Heart right ventricle (tissue), 16 donors: ENCODE measurements around the gene ZNF423. TPM values are rescaled to one million over a fixed set of nuclear protein-coding genes. Genes with fewer than 3 reads are reported as not detected.

Source experiments
- ATAC-seq, 8 donors: fragments of 200-7000 bp; cut with Tn5 transposase; one replicate each; pipeline ENCODE4 v1.9.1; 2020; ENCODE audit warnings: mild to moderate bottlenecking in 8 of 8, moderate library complexity in 8 of 8, moderate number of reproducible peaks in 1 of 8
- DNase-seq, 2 donors: peaks; one replicate each; pipeline ENCODE4 v3.0.0-alpha.2; 2020
- H3K27ac ChIP-seq, 10 donors: fragments of 200-600 bp; sonication (generic) in 2 of 10; one replicate each; pipeline versions ENCODE4 v1.5.0 to v1.8.0; 2020 to 2022; ENCODE audit warnings: mild to moderate bottlenecking in 3 of 10
- H3K27me3 ChIP-seq, 7 donors: fragments of 200-600 bp; one replicate each; pipeline ENCODE4 v1.8.0; 2021 to 2022; ENCODE audit warnings: mild to moderate bottlenecking in 2 of 7
- H3K36me3 ChIP-seq, 9 donors: fragments of 200-600 bp; sonication (generic) in 1 of 9; one replicate each; pipeline versions ENCODE4 v1.5.0 to v1.8.0; 2020 to 2022; ENCODE audit warnings: mild to moderate bottlenecking in 2 of 9
- H3K4me1 ChIP-seq, 9 donors: fragments of 200-600 bp; sonication (generic) in 1 of 9; one replicate each; pipeline versions ENCODE4 v1.5.0 to v1.8.0; 2020 to 2022; ENCODE audit warnings: mild to moderate bottlenecking in 4 of 9
- H3K4me3 ChIP-seq, 10 donors: fragments of 200-600 bp; sonication (generic) in 2 of 10; one replicate each; pipeline versions ENCODE4 v1.5.0 to v1.8.0; 2020 to 2022; ENCODE audit warnings: mild to moderate bottlenecking in 7 of 10, moderate library complexity in 2 of 10
- H3K9me3 ChIP-seq, 11 donors: fragments of 200-600 bp in 10 of 11; sonication (generic) in 2 of 11; one replicate each; pipeline versions ENCODE4 v1.5.0 to v1.8.0; 2013 to 2022; ENCODE audit warnings: mild to moderate bottlenecking in 2 of 11, control low read depth in 1 of 11, moderate library complexity in 1 of 11
- WGBS, 2 donors: extraction: QIAGEN DNeasy Blood & Tissue Kit; methylation state at CpG; one replicate each; pipeline ENCODE4 v1.1.7; 2013; ENCODE audit warnings: inconsistent platforms in 1 of 2; 5-methylcytosine and 5-hydroxymethylcytosine counted together
- intact Hi-C, 10 donors: fragments of 100-400 bp; cut with DNase I; formaldehyde crosslinking; loops; one replicate each; pipeline versions ENCODE4 v1.11.1 to v1.14.2; 2022
- polyA plus RNA-seq, 2 donors: library from polyadenylated mRNA; stranded (reverse); fragments of 200-250 nt; gene quantifications; one replicate each; pipeline ENCODE4 v1.2.3, GENCODE V29; 2013
- total RNA-seq, 10 donors: library from RNA; stranded (reverse); fragmentation: NEBNext Ultra II Directional in 3 of 10; extraction: Animal tissue kit (Norgen Biotek cat#: 25700) in 3 of 10; gene quantifications; one replicate each; pipeline versions ENCODE4 v1.2.1 to v1.2.4, GENCODE V29; 2021 to 2023
- TF ChIP-seq, protein P1 (sequence below), 9 donors: fragments of 200-600 bp; sonication (generic) in 2 of 9; IDR thresholded peaks; one replicate each; pipeline versions ENCODE4 v1.5.0 to v1.8.0; 2021 to 2022; ENCODE audit warnings: antibody characterized with exemption in 9 of 9, mild to moderate bottlenecking in 5 of 9, moderate library complexity in 1 of 9
- donor health status: Arrhythmogenic right ventricular cardiomyopathy.
- donor health status: ischemic (EF 13 %, LVEDD 7.1; RV severe dilation, severe dysfunction).
- donor health status: healthy with polysubstance abuse.
- donor health status: DM: no; HTN: yes; CAD: no.
- donor health status: DM: no; HTN: no; CAD: no.
- donor health status: ischemic (EF 25% LVEDD 6.9; RV normal size, moderate dysfunction).
- donor health status: ischemic (EF 25% LVEDD 5.7; RV mildly dilated, moderate dysfunction).
- donor health status: healthy.
- donor health status: DM: yes; HTN: yes; CAD: no.
- donor health status: Ischemic cardiomyopathy.
- donor health status: ischemic (EF 35%, LVEDD 5.7; RV mildly dilated, moderate dysfunction).
- donor health status: nonischemic (EF 11% LVEDD 7.7; RV severe dilation, severe dysfunction).
- donor health status: DM: yes; HTN: yes; CAD: no.
- donor health status: PGD.
- donor health status: ischemic (EF 29% LVEDD 5.4; RV normal size, mild dysfunction).
- donor health status: nonischemic (EF 23%, LVEDD 6.1; RV moderate dilation, normal function).

The ZNF423 gene
- total and polyA plus RNA-seq, 12 donors = 2.6 to 10.6 (median 7.0) TPM

DNA sequence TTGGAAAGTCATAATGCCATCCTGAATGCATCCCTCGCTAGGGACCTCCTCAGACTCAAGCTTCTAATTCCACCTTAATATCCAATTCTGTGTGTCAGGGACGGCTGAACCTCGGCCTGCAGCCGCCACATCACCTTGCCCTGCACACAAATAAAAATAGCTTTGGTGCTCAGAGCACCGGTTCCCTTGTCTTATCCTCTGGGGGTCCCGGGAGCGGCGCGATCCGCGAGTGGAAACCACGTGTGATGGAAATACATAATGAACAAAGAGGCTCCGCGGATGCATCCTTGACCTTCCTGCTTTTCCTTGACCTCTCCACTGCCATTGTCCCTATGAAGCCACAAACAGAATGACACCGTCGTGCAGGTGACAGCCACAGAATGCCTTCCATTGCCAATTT is 143.4 kb downstream of the ZNF423 start:
- intact Hi-C loops = no loop called here
- ATAC-seq = no peak
- Histone ChIP-seq H3K9me3 (no peaks in the 10 kb centered on the region), H3K36me3 (no peaks in the 10 kb centered on the region), H3K27me3 (no peaks in the 10 kb centered on the region), H3K4me3 (no peak overlapping the region), H3K27ac (no peak overlapping the region), H3K4me1 (peaks cover 0 to 9% (median 0%) of the 10 kb centered on the region in 9 donors)
- DNase-seq = no peak
- WGBS, 2 donors = 64 to 67% methylated on average over 16 of the region's 16 CpGs
- TF ChIP-seq, protein P1, sequence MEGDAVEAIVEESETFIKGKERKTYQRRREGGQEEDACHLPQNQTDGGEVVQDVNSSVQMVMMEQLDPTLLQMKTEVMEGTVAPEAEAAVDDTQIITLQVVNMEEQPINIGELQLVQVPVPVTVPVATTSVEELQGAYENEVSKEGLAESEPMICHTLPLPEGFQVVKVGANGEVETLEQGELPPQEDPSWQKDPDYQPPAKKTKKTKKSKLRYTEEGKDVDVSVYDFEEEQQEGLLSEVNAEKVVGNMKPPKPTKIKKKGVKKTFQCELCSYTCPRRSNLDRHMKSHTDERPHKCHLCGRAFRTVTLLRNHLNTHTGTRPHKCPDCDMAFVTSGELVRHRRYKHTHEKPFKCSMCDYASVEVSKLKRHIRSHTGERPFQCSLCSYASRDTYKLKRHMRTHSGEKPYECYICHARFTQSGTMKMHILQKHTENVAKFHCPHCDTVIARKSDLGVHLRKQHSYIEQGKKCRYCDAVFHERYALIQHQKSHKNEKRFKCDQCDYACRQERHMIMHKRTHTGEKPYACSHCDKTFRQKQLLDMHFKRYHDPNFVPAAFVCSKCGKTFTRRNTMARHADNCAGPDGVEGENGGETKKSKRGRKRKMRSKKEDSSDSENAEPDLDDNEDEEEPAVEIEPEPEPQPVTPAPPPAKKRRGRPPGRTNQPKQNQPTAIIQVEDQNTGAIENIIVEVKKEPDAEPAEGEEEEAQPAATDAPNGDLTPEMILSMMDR (IDR thresholded peaks at IDR 0.05) = no peak

DNA sequence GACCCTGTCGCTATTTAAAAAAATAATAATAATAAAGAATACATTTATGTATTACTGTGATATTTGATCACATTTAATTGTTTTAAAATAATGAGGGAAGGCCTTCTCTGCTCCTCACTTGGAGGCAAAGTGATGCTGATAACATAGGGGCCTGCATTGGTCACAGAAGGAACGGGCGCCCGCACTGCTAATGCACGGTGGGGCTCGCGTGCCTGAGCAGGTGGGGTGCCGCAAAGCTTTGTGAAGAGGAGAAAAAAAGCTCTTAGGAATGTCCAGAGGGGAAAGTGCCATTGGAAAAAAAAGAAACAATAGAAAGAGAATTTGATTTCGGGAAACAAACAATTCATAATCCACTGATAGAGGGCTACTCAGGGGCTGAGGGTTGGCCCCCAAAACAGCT is 143.8 kb downstream of the ZNF423 start:
- intact Hi-C loops = no loop called here

DNA sequence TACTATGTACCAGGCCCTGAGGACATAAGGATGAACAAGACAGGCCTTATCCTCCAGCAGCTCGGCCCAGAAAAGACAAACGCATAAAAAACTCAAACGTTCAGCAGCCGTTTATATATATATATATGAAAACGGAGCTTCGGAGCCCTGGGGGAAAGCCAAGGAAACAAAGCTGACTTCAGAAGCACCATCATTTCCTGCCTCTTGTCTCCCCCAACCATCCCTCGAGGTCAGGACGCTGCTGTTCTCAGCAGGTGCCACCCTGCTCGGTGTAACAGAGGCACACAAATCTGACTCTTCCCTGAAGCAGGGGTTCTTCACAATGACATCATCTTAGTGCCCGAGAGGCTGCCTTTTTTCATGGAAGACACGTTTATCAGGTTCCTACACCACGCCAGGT is 146.9 kb downstream of the ZNF423 start:
- Histone ChIP-seq H3K27ac (no peak overlapping the region), H3K4me3 (no peak overlapping the region), H3K36me3 (no peaks in the 10 kb centered on the region), H3K9me3 (peaks cover 0 to 4% (median 0%) of the 10 kb centered on the region in 11 donors), H3K4me1 (peaks cover 0 to 2% (median 0%) of the 10 kb centered on the region in 9 donors), H3K27me3 (no peaks in the 10 kb centered on the region)
- ATAC-seq (no peak), DNase-seq (no peak)
- TF ChIP-seq, protein P1 (IDR thresholded peaks at IDR 0.05) = no peak
- intact Hi-C loops = no loop called here
- WGBS, 2 donors = 74 to 79% methylated on average over 12 of the region's 12 CpGs

More for the DNA sequence above, 143.8 kb downstream of the ZNF423 start:
- TF ChIP-seq, protein P1 (IDR thresholded peaks at IDR 0.05) = no peak
- ATAC-seq (no peak), DNase-seq (no peak)
- Histone ChIP-seq H3K4me3 (no peak overlapping the region), H3K4me1 (peaks cover 0 to 9% (median 0%) of the 10 kb centered on the region in 9 donors), H3K27me3 (no peaks in the 10 kb centered on the region), H3K9me3 (no peaks in the 10 kb centered on the region), H3K27ac (no peak overlapping the region), H3K36me3 (no peaks in the 10 kb centered on the region)
- 96 to 97% methylated on average over 9 of the region's 9 CpGs for WGBS, 2 donors

DNA sequence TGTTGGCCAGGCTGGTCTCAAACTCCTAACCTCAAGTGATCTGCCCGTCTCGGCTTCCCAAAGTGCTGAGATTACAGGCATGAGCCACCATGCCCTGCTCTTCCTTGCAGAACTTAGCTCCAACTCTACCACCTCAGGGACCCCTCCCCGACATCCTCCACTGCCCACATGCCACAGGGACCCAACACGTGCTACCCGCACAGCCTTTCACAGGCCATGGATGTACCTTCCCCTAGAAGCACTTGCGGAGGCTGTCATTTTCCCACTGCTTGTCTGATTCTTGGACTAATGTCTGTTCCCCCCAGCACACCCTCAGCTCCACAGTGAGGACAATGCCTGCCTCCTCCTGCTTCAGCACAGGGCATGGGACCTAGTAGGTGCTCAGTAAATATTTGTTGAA is 147.4 kb downstream of the ZNF423 start:
- no peaks in the 10 kb centered on the region for H3K27me3 ChIP-seq
- H3K4me3 ChIP-seq = no peak overlapping the region
- ATAC-seq = no peak
- no peak for DNase-seq
- H3K36me3 ChIP-seq = no peaks in the 10 kb centered on the region
- 95% methylated on average over 6 of the region's 6 CpGs for WGBS, 2 donors
- no peak overlapping the region for H3K27ac ChIP-seq
- H3K4me1 ChIP-seq = peaks cover 0 to 5% (median 0%) of the 10 kb centered on the region in 9 donors
- TF ChIP-seq, protein P1 (IDR thresholded peaks at IDR 0.05) = no peak
- peaks cover 0 to 4% (median 0%) of the 10 kb centered on the region in 11 donors for H3K9me3 ChIP-seq
- intact Hi-C loops = no loop called here
